ENCODE data around the gene C8A. TPM values are rescaled to one million over a fixed set of nuclear protein-coding genes. Genes with fewer than 3 reads are reported as not detected.

Gene C8A
- total and polyA plus RNA-seq, 2 of the 13 experiments (the other 11 are each of a cell fraction or from before 2014, with no cell fraction given) = 10.5 to 15.0 TPM

- TF ChIP-seq HMGXB3 (CRISPR knock-in tag; IDR thresholded peaks at IDR 0.05; ENCODE audit: borderline replicate concordance) (no peak), CEBPG (CRISPR knock-in tag; IDR thresholded peaks at IDR 0.05) (peak; percentile 37; the same call in 1 of the 2 replicates), SOX5 (CRISPR knock-in tag; IDR thresholded peaks at IDR 0.05; ENCODE audit: borderline replicate concordance) (peak; percentile 12; the same call in 1 of the 2 replicates), IKZF5 (CRISPR knock-in tag; IDR thresholded peaks at IDR 0.05) (peak; percentile 48; the same call in 1 of the 2 replicates), ZNF564 (CRISPR knock-in tag; IDR thresholded peaks at IDR 0.05) (no peak), FOXA3 (CRISPR knock-in tag; IDR thresholded peaks at IDR 0.05) (peak; percentile 40), ZNF557 (CRISPR knock-in tag; IDR thresholded peaks at IDR 0.05) (no peak), ZNF136 (CRISPR knock-in tag; IDR thresholded peaks at IDR 0.05; ENCODE audit: low read depth) (no peak), ADNP (CRISPR knock-in tag; IDR thresholded peaks at IDR 0.05) (no peak), ZNF274 (CRISPR knock-in tag; IDR thresholded peaks at IDR 0.05) (no peak), HMGXB4 (CRISPR knock-in tag; IDR thresholded peaks at IDR 0.05; ENCODE audit: borderline replicate concordance in 1 of 2, low read depth in 1 of 2) (no peak), ZBTB37 (CRISPR knock-in tag; IDR thresholded peaks at IDR 0.05) (no peak; the same call in 1 of the 2 replicates), TEAD3 (CRISPR knock-in tag; optimal IDR thresholded peaks at IDR 0.05; ENCODE audit: borderline replicate concordance) (peak; percentile 31), HES4 (CRISPR knock-in tag; IDR thresholded peaks at IDR 0.05; ENCODE audit: borderline replicate concordance) (no peak), BCL3 (CRISPR knock-in tag; IDR thresholded peaks at IDR 0.05) (no peak), ZNF614 (CRISPR knock-in tag; IDR thresholded peaks at IDR 0.05; ENCODE audit: borderline replicate concordance) (no peak; the same call in 1 of the 2 replicates), NCOA5 (CRISPR knock-in tag; IDR thresholded peaks at IDR 0.05) (no peak), ZNF138 (CRISPR knock-in tag; IDR thresholded peaks at IDR 0.05; ENCODE audit: low read depth) (no peak), SSRP1 (CRISPR knock-in tag; IDR thresholded peaks at IDR 0.05) (no peak), ZNF431 (CRISPR knock-in tag; IDR thresholded peaks at IDR 0.05; ENCODE audit: borderline replicate concordance, low read depth) (no peak), KLF15 (CRISPR knock-in tag; IDR thresholded peaks at IDR 0.05; ENCODE audit: borderline replicate concordance) (no peak)
These were observed 18.9 kb upstream of the C8A start (continued) for GRCh38 chr1:56835657-56836056.

Data from HepG2 (cell line).